Fibroblast of lung (primary cell): Measurements from ENCODE around the gene GART. TPM values are rescaled to one million over a fixed set of nuclear protein-coding genes. Genes with fewer than 3 reads are reported as not detected.

Experiments
- DNase-seq, 2 donors: peaks; one replicate each; pipeline versions ENCODE4 v3.0.0 to v3.0.0-alpha.2; 2010; ENCODE audit warnings: low read depth in 2 of 2
- H2AFZ ChIP-seq: 2 replicates; pipeline ENCODE4 v1.5.1; 2012; ENCODE audit warnings: low read length, control low read depth, inconsistent platforms
- H3K27ac ChIP-seq: 2 replicates; pipeline ENCODE4 v1.5.1; 2011; ENCODE audit warnings: low read length, control low read depth; ENCODE audit not compliant: insufficient read depth
- H3K27me3 ChIP-seq: 2 replicates; pipeline ENCODE4 v1.5.1; 2011; ENCODE audit warnings: mild to moderate bottlenecking, low read length; ENCODE audit not compliant: control insufficient read depth, insufficient read depth
- H3K36me3 ChIP-seq: 2 replicates; pipeline ENCODE4 v1.5.1; 2011; ENCODE audit warnings: low read length; ENCODE audit not compliant: control insufficient read depth, insufficient read depth
- H3K4me1 ChIP-seq: 2 replicates; pipeline ENCODE4 v1.5.1; 2011; ENCODE audit warnings: low read length; ENCODE audit not compliant: control insufficient read depth, insufficient read depth; ENCODE audit errors: extremely low read depth
- H3K4me2 ChIP-seq: 2 replicates; pipeline ENCODE4 v1.5.1; 2011; ENCODE audit warnings: low read length, control low read depth; ENCODE audit not compliant: insufficient read depth; ENCODE audit errors: extremely low read depth
- H3K4me3 ChIP-seq, 4 experiments: fragments of 200-600 bp in 1 of 4; sonication (generic) in 1 of 4; replicated peaks in 1 of 4; 2 replicates each; pipeline ENCODE4 v1.5.1; 2011 to 2016; ENCODE audit warnings: low read length in 4 of 4, low read depth in 3 of 4, mild to moderate bottlenecking in 3 of 4, control low read depth in 2 of 4, inconsistent platforms in 1 of 4, mixed read lengths in 1 of 4; ENCODE audit not compliant: insufficient read depth in 1 of 4; ENCODE audit errors: control extremely low read depth in 1 of 4
- H3K79me2 ChIP-seq: 2 replicates; pipeline ENCODE4 v1.5.1; 2012; ENCODE audit warnings: mild to moderate bottlenecking, low read length, inconsistent platforms; ENCODE audit not compliant: control insufficient read depth, insufficient read depth
- H3K9ac ChIP-seq: 2 replicates; pipeline ENCODE4 v1.5.1; 2011; ENCODE audit warnings: mild to moderate bottlenecking, low read length, control low read depth; ENCODE audit not compliant: insufficient read depth
- H3K9me3 ChIP-seq: 2 replicates; pipeline ENCODE4 v1.5.1; 2012; ENCODE audit warnings: low read depth, low read length; ENCODE audit not compliant: control insufficient read depth, insufficient read depth
- H4K20me1 ChIP-seq: 2 replicates; pipeline ENCODE4 v1.5.1; 2011; ENCODE audit warnings: low read length; ENCODE audit not compliant: control insufficient read depth, insufficient read depth; ENCODE audit errors: extremely low read depth
- EZH2 ChIP-seq: IDR thresholded peaks from 2 replicates; pipeline ENCODE4 v1.5.1; 2012; ENCODE audit warnings: low read length, control low read depth, mild to moderate bottlenecking; ENCODE audit errors: missing control alignments
- polyA plus RNA-seq, 2 donors: library from polyadenylated mRNA; depleted of rRNA in 1 of 2; stranded (reverse) in 1 of 2; unstranded in 1 of 2; fragments of >200 nt; gene quantifications; 2 replicates each; pipeline ENCODE4 v1.2.1, GENCODE V29; 2011 to 2012; ENCODE audit warnings: missing spikeins in 1 of 2
- total RNA-seq: library from RNA; depleted of rRNA; stranded (reverse); fragments of >200 nt; gene quantifications from 2 replicates; pipeline ENCODE4 v1.2.1, GENCODE V29; 2014
- TF ChIP-seq, protein P1 (sequence below), 2 donors: IDR thresholded peaks in 1 of 2; conservative IDR thresholded peaks in 1 of 2; 1 replicate in 1 of 2; 2 replicates in 1 of 2; pipeline ENCODE4 v1.5.1; 2011 to 2012; ENCODE audit warnings: low read length in 2 of 2, control low read depth in 1 of 2, inconsistent platforms in 1 of 2, low read depth in 1 of 2, mild to moderate bottlenecking in 1 of 2

The GART gene
- total and polyA plus RNA-seq, 2 donors (not counting 1 experiment from before 2014, with no cell fraction given), result 15.6 to 64.4 TPM

DNA sequence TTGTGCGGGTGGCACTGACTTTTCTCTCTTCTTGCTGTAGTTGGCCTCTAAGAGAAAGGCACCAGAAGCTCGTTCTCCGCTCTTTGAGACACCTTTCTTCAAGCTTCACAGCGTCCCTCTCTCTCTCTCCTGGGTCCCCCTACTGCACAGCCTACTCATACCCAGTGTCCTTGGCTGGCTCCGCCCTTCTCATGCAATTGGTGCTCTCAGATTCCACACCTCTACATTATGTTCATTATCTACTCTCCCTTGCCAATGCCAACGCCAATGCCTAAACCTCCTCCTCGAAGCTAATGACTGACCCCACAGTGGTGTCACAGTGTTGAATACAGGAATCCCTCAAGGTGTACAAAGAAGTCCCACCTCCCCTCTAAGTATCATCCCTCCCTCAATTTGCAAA lies 45.6 kb downstream of the GART start:
- Histone ChIP-seq H3K4me2 (no peak overlapping the region), H3K27ac (no peak overlapping the region), H3K79me2 (no peaks in the 10 kb centered on the region), H3K4me3 (no peak overlapping the region), H4K20me1 (no peaks in the 10 kb centered on the region), H3K27me3 (peaks cover 2% of the 10 kb centered on the region), H3K9ac (no peak overlapping the region), H3K4me1 (no peaks in the 10 kb centered on the region), H2AFZ (no peak overlapping the region), H3K9me3 (no peaks in the 10 kb centered on the region), H3K36me3 (no peaks in the 10 kb centered on the region)
- TF ChIP-seq EZH2, result no peak
- TF ChIP-seq, protein P1, sequence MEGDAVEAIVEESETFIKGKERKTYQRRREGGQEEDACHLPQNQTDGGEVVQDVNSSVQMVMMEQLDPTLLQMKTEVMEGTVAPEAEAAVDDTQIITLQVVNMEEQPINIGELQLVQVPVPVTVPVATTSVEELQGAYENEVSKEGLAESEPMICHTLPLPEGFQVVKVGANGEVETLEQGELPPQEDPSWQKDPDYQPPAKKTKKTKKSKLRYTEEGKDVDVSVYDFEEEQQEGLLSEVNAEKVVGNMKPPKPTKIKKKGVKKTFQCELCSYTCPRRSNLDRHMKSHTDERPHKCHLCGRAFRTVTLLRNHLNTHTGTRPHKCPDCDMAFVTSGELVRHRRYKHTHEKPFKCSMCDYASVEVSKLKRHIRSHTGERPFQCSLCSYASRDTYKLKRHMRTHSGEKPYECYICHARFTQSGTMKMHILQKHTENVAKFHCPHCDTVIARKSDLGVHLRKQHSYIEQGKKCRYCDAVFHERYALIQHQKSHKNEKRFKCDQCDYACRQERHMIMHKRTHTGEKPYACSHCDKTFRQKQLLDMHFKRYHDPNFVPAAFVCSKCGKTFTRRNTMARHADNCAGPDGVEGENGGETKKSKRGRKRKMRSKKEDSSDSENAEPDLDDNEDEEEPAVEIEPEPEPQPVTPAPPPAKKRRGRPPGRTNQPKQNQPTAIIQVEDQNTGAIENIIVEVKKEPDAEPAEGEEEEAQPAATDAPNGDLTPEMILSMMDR (conservative IDR thresholded peaks at IDR 0.05 in 1 of 2, IDR thresholded peaks at IDR 0.05 in 1 of 2; ENCODE audit: low read depth in 1 of 2, low read length in 2 of 2), result no peak
- no peak for DNase-seq

DNA sequence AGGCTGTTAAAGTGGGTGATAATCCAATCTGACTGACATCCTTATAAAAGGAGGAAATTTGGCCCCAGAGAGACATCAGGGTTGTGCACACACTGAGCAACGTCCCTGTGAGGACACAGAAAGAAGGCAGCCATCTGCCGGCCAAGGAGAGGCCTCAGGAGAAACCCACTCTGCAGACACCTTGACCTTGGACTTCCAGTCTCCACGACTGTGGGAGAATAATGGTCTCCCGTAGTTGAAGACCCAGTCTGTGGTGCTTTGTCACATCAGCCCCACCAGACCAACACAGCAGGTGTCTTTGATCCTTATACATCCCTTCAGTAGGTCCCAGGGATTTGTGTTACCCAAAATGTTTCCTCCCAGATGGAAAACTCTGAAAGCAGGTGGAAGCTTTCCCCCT lies 46.2 kb downstream of the GART start:
- H3K27ac ChIP-seq, result no peak overlapping the region
- DNase-seq, result no peak
- H3K4me2 ChIP-seq, result no peak overlapping the region
- H3K4me3 ChIP-seq, result no peak overlapping the region
- no peaks in the 10 kb centered on the region for H3K79me2 ChIP-seq
- peaks cover 2% of the 10 kb centered on the region for H3K27me3 ChIP-seq
- no peaks in the 10 kb centered on the region for H3K9me3 ChIP-seq
- peaks cover under 1% of the 10 kb centered on the region for H3K4me1 ChIP-seq
- TF ChIP-seq, protein P1 (conservative IDR thresholded peaks at IDR 0.05 in 1 of 2, IDR thresholded peaks at IDR 0.05 in 1 of 2; ENCODE audit: low read depth in 1 of 2, low read length in 2 of 2), result no peak
- no peak for TF ChIP-seq EZH2
- H2AFZ ChIP-seq, result no peak overlapping the region
- H3K9ac ChIP-seq, result no peak overlapping the region
- no peaks in the 10 kb centered on the region for H3K36me3 ChIP-seq
- no peaks in the 10 kb centered on the region for H4K20me1 ChIP-seq

DNA sequence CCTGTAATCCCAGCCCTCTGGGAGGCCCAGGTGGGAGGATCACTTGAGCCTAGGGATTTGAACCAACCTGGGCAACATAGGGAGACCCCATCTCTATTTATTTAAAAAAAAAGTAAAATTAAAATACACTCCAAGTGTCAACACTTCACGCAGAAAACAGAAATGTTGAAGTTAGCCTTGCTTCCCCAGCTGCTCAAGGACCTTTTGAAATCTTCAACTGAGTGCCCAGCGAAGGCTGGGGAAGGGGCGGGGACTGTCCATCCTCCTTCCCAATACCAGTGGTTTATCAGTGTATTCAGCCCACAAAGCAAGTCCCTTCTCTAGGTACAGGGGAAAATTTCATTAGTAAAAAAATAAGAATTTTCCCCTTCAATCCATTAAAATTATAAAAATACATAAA lies 48.2 kb downstream of the GART start:
- Histone ChIP-seq H3K27me3 (peaks cover 2% of the 10 kb centered on the region), H3K4me2 (no peak overlapping the region), H3K4me3 (no peak overlapping the region), H3K27ac (no peak overlapping the region), H3K4me1 (peaks cover 2% of the 10 kb centered on the region), H4K20me1 (no peaks in the 10 kb centered on the region), H3K79me2 (no peaks in the 10 kb centered on the region), H3K36me3 (no peaks in the 10 kb centered on the region), H3K9ac (no peak overlapping the region), H2AFZ (no peak overlapping the region), H3K9me3 (no peaks in the 10 kb centered on the region)
- no peak for TF ChIP-seq EZH2
- TF ChIP-seq, protein P1 (conservative IDR thresholded peaks at IDR 0.05 in 1 of 2, IDR thresholded peaks at IDR 0.05 in 1 of 2; ENCODE audit: low read depth in 1 of 2, low read length in 2 of 2), result no peak
- no peak for DNase-seq
